Raji (cell line): ENCODE measurements around the gene TOP1.

Experiments used
- POLR2A ChIP-seq: IDR thresholded peaks from 2 replicates; pipeline ENCODE4 v1.6.1; 2011; ENCODE audit warnings: low read depth, low read length, control low read depth; ENCODE audit not compliant: insufficient read depth

TOP1 gene

GRCh38 chr20:41134362-41135186 lies 106.0 kb downstream of the TOP1 start:
- TF ChIP-seq POLR2A, result no peak

DNA sequence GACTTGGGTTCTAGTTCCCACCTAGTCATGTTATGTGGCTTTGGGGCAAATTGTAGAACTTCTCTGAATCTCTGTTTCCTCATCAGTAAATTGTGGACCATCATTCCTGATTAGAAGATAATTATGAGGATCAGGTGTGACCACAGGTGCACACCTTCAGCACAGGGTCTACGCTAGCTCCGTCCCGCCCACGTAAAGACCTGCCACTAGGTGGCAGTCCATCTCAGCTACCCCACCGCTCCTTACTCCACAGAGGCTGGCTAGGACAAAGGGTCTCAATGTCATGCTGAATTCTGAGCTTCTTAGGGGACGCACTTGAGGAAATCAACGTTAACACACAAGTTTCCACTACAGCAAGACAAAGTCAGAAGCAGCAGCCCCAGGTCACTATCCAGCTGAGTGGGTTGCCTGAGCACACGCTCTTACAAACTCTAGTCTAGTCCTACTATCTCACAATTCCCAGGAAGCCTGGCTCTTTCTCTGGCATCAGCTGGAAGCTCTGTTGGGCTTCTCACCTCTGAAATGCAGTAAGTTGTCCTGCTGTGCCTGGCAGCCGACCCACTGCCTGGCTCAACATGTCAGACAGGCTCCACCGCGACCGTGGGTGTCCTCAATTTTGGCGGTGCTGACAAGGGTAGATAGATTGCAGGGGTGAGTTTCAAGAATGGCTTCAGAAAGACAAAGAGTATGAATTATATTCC lies 106.7 kb downstream of the TOP1 start:
- no peak for TF ChIP-seq POLR2A

DNA sequence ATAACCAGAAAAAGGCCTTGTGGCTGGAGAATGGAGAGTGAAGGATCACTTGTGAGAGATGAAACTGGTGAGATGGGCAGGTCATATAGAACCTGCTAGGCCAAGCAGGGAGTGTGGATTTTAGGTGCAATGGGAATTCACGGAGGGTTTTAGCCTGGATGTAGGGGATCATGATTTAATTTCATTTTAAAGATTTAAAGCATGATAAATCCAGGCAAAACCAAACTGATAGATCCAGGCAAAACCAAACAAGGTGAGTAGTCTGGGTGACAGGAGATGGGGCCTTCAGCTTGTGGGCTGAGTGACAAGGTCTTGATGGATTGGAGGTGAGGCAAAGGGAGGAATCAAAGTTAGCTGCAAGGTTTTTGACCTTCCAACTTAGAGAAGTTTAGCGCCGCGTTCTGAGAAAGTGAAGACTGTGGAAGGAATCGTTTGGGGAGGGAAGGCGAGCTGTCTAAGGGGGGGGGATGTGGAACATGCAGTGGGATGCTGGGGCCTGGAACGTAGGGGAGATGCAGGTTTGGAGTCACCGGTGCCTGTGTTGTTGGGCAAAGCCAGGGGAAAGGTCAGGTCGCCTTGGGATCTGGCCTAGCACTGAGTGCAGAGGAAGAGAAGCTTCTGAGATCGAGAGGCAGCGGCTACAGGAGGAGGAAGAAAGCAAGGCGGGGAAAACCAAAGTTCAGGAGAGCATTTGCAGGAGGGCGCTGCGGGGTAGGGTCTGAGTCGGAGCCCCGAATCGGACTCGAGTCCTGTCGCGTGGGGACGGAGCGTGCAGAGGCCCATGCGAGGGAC lies 107.5 kb downstream of the TOP1 start:
- TF ChIP-seq POLR2A, result no peak

GRCh38 chr20:41136680-41137613 lies 108.3 kb downstream of the TOP1 start, which contains the start of gene PLCG1:
TSS of gene PLCG1 (plus strand) at chr20:41137543. CDS start at chr20:41137642, 99 bp downstream.
- TF ChIP-seq POLR2A, result peak; percentile 69

GRCh38 chr20:41137614-41138474 lies 109.2 kb downstream of the TOP1 start:
- TF ChIP-seq POLR2A, result peak; percentile 37; the same call in 1 of the 2 replicates

- TF ChIP-seq POLR2A, result no peak
These were observed 110.0 kb downstream of the TOP1 start for GRCh38 chr20:41138475-41139226.

DNA sequence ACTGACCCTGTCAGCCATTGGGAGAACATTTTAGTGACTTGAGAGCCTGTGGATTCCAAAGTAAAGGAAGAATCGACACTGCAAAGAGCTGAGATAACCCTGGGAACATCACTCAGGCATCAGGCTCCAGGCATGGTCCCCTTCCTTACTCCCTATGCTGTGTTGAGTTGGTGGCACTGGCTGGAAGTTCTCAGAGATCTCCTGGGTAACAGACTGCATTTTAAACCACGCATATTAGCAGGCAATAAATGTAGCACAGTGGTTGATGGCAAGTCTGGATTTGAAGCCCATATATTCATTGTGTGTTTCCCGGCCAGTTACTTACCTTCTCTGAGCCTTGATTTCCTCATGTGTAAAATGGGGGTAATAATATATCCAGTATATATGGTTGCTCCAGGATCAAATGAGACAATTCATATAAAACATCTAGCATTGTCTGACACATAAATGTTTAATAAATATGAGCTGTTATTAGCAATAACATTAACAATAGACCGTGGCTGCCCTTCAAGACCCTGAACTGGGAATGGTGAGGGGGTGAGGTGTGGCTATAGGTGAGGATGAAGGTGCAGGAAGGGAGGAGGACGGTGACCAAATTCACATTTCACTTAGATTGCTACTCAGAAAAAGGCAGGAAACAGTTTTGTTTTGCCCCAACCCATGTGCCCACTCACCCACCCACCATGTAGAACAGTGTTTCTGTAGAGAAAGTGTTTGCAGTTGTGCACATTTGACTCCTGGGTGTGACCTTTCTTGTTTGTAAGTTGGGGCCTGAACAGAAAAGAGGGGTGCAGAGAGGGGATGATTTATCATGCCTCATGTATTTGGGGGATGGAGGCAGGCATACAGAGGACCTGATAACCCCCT lies 110.8 kb downstream of the TOP1 start:
- no peak for TF ChIP-seq POLR2A

DNA sequence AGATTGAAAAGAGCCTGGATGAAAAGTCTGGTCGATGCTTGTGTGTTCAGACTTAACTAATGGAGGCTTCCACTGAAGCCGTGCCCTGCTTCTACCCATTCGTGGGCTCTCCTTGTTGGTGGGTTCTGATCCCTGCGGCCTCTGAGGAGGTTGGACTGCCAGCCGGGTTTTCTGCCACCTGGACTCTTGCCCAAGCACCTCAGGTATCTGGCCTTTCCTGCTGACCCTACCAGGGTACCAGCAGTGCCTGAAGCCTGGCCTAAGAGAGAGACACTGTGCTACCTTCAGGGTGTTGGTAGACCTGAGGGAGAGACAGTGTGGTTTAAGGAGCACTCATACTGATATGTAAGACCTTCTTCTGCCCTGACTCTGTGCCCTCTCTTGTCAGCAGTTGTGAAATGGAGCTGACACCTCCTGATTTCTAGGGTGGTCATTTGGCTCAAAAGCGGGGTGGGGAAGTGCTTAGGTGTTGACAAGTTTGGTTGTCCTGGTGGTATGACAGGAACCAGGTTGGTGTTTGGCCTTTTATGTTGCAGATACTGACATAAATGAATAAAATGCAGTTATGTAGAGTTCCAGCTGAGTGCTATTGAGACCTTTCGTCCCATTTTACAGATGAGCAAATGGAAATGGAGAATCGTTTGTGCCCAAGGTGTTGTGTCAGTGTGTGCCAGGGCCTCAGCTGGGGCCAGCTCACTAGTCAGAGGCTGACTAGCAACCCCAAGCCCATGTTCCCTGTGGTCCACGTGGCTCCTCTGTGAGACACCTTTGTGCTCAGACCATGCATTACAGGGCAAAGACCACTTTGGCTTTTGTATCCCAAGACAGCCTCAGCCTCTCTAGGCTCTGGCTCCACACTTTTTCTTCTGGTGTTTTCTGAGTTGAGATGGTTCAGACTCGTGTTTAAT lies 111.9 kb downstream of the TOP1 start:
- TF ChIP-seq POLR2A, result no peak

GRCh38 chr20:41141153-41141815 lies 112.7 kb downstream of the TOP1 start:
- TF ChIP-seq POLR2A, result no peak

GRCh38 chr20:41142245-41142644 lies 113.6 kb downstream of the TOP1 start:
- TF ChIP-seq POLR2A, result no peak
